PC-9 (cell line): ENCODE measurements around the gene GRID2IP. TPM values are rescaled to one million over a fixed set of nuclear protein-coding genes. Genes with fewer than 3 reads are reported as not detected.
"Not testable (repeated sequence)": the region's sequence is repeated elsewhere in the genome, so short reads cannot be mapped to it uniquely, and the experiment has no call there.

ENCODE experiments used
- BruUV-seq: library from RNA; stranded (reverse); fragments of 400-500 nt; replicated peaks from 2 replicates; lab custom pipeline; 2021; lab: Mats Ljungman, UMichigan
- CTCF ChIA-PET: fragments of 300-600 bp; sonication (Branson Sonifier 250); formaldehyde crosslinking; loops from one replicate; lab custom pipeline; 2022; ENCODE audit warnings: antibody characterized with exemption; lab: Charles Lee
- POLR2A ChIA-PET: fragments of 300-600 bp; sonication (Branson Sonifier 250); formaldehyde crosslinking; loops from one replicate; lab custom pipeline; 2022; ENCODE audit warnings: antibody characterized with exemption; ENCODE audit not compliant: unreplicated experiment; lab: Charles Lee
- DNase-seq, 2 experiments: peaks; one replicate each; pipeline versions ENCODE4 v3.0.0 to v3.0.0-alpha.2; 2015 to 2022; ENCODE audit warnings: mixed read lengths in 1 of 2
- H2AFZ ChIP-seq: fragments of 200-600 bp; sonication (generic); 2 replicates; pipeline ENCODE4 v1.8.1; 2017; ENCODE audit warnings: antibody characterized with exemption
- H3F3A ChIP-seq: fragments of 200-600 bp; sonication (generic); 2 replicates; pipeline ENCODE4 v1.8.1; 2017; ENCODE audit warnings: antibody characterized with exemption, mild to moderate bottlenecking, low read depth; ENCODE audit not compliant: insufficient read depth
- H3K27ac ChIP-seq: fragments of 200-600 bp; sonication (generic); 2 replicates; pipeline ENCODE4 v1.6.1; 2016; ENCODE audit warnings: mixed run types
- H3K27me3 ChIP-seq: fragments of 200-600 bp; sonication (generic); 2 replicates; pipeline ENCODE4 v1.6.1; 2016; ENCODE audit warnings: low read depth, mixed run types; ENCODE audit not compliant: insufficient read depth
- H3K36me3 ChIP-seq: fragments of 200-600 bp; sonication (generic); 2 replicates; pipeline ENCODE4 v1.6.1; 2016; ENCODE audit warnings: low read depth, mixed run types
- H3K4me1 ChIP-seq: fragments of 200-600 bp; sonication (generic); replicated peaks from 2 replicates; pipeline ENCODE4 v1.6.1; 2016; ENCODE audit warnings: mixed run types; ENCODE audit not compliant: insufficient read depth
- H3K4me2 ChIP-seq: fragments of 200-600 bp; sonication (generic); 2 replicates; pipeline ENCODE4 v1.6.1; 2017; ENCODE audit warnings: mixed run types
- H3K4me3 ChIP-seq: fragments of 200-600 bp; sonication (generic); 2 replicates; pipeline ENCODE4 v1.6.1; 2016; ENCODE audit warnings: mixed run types
- H3K79me2 ChIP-seq: fragments of 200-600 bp; sonication (generic); 2 replicates; pipeline ENCODE4 v1.6.1; 2017; ENCODE audit warnings: low read depth, mixed run types
- H3K9me2 ChIP-seq: fragments of 200-600 bp; sonication (generic); 2 replicates; pipeline ENCODE4 v1.8.1; 2017; ENCODE audit warnings: mild to moderate bottlenecking; ENCODE audit not compliant: insufficient read depth
- H3K9me3 ChIP-seq: fragments of 200-600 bp; sonication (generic); 2 replicates; pipeline ENCODE4 v1.8.1; 2016; ENCODE audit warnings: low read depth; ENCODE audit not compliant: insufficient read depth
- H4K20me1 ChIP-seq: fragments of 200-600 bp; sonication (generic); 2 replicates; pipeline ENCODE4 v1.8.1; 2017; ENCODE audit not compliant: insufficient read depth
- EZH2 ChIP-seq: fragments of 200-600 bp; sonication (generic); IDR thresholded peaks from 2 replicates; pipeline ENCODE4 v1.8.0; 2017; ENCODE audit warnings: antibody characterized with exemption, low read depth
- intact Hi-C: fragments of 100-400 bp; cut with micrococcal nuclease; formaldehyde crosslinking; loops from one replicate; pipeline ENCODE4 v1.10.0; 2022; ENCODE audit not compliant: unreplicated experiment
- total RNA-seq: library from RNA; stranded (reverse); gene quantifications from 2 replicates; pipeline ENCODE4 v1.2.3, GENCODE V29; 2021
- TF ChIP-seq, protein P1 (sequence below): fragments of 200-600 bp; sonication (generic); conservative IDR thresholded peaks from 2 replicates; pipeline ENCODE4 v1.6.1; 2017; ENCODE audit warnings: mixed run types, antibody characterized with exemption, mild to moderate bottlenecking, moderate library complexity

The GRID2IP gene
- total RNA-seq, 1 experiment from 2014 or later: 1.3 TPM

DNA sequence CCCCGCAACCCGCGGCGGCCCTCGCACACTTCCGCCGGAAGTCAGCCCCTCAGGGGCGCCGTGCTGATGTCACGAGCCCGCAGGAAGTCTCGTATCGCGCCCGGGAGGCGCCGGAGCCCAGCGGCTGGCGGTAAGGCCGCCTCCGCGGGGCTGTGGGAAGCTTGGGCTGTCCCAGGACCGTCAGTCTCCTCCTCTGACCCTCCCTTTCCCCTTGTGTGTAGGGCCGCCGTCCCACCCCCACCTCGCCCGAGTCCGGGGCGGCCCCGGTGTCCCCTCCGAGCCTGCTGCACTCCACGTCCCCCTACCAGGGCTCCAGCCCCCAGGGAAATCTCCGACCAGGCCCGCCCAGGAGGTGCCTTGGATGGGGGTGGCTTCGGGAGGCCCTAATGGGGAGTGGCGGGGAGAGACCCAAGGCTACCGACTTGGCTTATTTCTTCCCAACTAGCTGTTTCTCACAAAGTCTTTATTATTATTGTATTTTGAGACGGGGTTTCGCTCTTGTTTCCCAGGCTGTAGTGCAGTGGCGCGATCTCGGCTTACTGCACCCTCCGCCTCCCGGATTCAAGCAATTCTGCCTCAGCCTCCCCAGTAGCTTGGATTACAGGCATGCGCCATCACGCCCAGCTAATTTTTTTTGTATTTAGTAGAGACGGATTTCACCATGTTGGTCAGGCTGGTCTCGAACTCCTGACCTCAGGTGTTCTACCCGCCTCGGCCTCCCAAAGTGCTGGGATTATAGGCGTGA, 26.3 kb upstream of the GRID2IP start, which contains the start of gene ZDHHC4:
TSS of gene ZDHHC4 (plus strand) at position 86 of the 745 bp plus-strand sequence. CDS start 3,108 bp downstream, outside the sequence.
- Histone ChIP-seq H3K9me2 (no peaks in the 10 kb centered on the region), H3K27ac (peak within 1 kb of the TSS; percentile 72), H3K4me1 (peaks cover 17% of the 10 kb centered on the region), H2AFZ (peak within 1 kb of the TSS; percentile 91), H3K9me3 (no peaks in the 10 kb centered on the region), H3K4me2 (peak within 1 kb of the TSS; percentile 72), H4K20me1 (no peaks in the 10 kb centered on the region), H3K79me2 (no peaks in the 10 kb centered on the region), H3K36me3 (peaks cover 7% of the 10 kb centered on the region; the same call in 1 of the 2 replicates), H3K4me3 (peak within 1 kb of the TSS; percentile 82), H3K27me3 (no peaks in the 10 kb centered on the region), H3F3A (peaks cover 27% of the 10 kb centered on the region; the same call in 1 of the 2 replicates)
- TF ChIP-seq, protein P1, sequence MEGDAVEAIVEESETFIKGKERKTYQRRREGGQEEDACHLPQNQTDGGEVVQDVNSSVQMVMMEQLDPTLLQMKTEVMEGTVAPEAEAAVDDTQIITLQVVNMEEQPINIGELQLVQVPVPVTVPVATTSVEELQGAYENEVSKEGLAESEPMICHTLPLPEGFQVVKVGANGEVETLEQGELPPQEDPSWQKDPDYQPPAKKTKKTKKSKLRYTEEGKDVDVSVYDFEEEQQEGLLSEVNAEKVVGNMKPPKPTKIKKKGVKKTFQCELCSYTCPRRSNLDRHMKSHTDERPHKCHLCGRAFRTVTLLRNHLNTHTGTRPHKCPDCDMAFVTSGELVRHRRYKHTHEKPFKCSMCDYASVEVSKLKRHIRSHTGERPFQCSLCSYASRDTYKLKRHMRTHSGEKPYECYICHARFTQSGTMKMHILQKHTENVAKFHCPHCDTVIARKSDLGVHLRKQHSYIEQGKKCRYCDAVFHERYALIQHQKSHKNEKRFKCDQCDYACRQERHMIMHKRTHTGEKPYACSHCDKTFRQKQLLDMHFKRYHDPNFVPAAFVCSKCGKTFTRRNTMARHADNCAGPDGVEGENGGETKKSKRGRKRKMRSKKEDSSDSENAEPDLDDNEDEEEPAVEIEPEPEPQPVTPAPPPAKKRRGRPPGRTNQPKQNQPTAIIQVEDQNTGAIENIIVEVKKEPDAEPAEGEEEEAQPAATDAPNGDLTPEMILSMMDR: 0 out of 2 replicates have a peak, but pooled peaks have one; percentile 19
- no peak for TF ChIP-seq EZH2
- BruUV-seq: no TSS peak
- POLR2A ChIA-PET: interaction anchor here (0.6 kb wide), 1 partner anchor 860 kb away, joined by 3 read pairs; no protein-coding TSS in a partner anchor
- peak; percentile 81 to 92 for DNase-seq
- CTCF ChIA-PET: interaction anchor here (0.5 to 0.6 kb wide), 3 partner anchors 12 to 805 kb away, joined by 3 to 4 read pairs (median 3); partner anchors contain the start of gene INTS15
- intact Hi-C loops: loop anchor here (10.0 kb wide), 1 partner anchor 63 kb away; no protein-coding TSS in a partner anchor

DNA sequence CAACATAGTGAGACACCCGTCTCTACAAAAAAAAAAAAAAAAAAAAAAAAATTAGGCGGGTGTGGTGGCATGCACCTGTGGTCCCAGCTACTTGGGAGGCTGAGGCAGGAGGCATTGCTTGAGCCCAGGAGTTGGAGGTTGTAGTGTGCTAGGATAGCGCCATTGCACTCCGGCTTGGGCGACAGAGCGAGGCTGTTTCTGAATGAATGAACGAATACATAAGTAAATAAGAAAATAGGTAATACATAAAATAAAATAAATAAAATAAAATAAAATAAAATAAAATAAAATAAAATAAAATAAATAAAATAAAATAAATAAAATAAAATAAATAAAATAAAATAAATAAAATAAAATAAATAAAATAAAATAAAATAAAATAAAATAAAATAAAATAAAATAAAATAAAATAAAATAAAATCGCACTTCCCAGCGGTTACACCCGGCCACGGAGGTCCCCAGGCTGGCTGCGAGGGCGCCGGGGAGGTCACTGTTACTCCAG, 25.7 kb upstream of the GRID2IP start:
- H3K27ac ChIP-seq: peak overlapping the region; percentile 72
- H3K9me3 ChIP-seq, H3K36me3 ChIP-seq, H3K9me2 ChIP-seq, H4K20me1 ChIP-seq, H3K79me2 ChIP-seq, H3K27me3 ChIP-seq, BruUV-seq, DNase-seq, POLR2A ChIA-PET: not testable (repeated sequence)
- peaks cover 27% of the 10 kb centered on the region; the same call in 1 of the 2 replicates for H3F3A ChIP-seq
- H3K4me2 ChIP-seq: peak overlapping the region; percentile 72
- peaks cover 17% of the 10 kb centered on the region for H3K4me1 ChIP-seq
- H2AFZ ChIP-seq: peak overlapping the region; percentile 91
- H3K4me3 ChIP-seq: peak overlapping the region; percentile 82
- CTCF ChIA-PET: interaction anchor here (0.6 kb wide), 1 partner anchor 32 kb away, joined by 4 read pairs; no protein-coding TSS in a partner anchor
- intact Hi-C loops: loop anchor here (10.0 kb wide), 1 partner anchor 62 kb away; no protein-coding TSS in a partner anchor

DNA sequence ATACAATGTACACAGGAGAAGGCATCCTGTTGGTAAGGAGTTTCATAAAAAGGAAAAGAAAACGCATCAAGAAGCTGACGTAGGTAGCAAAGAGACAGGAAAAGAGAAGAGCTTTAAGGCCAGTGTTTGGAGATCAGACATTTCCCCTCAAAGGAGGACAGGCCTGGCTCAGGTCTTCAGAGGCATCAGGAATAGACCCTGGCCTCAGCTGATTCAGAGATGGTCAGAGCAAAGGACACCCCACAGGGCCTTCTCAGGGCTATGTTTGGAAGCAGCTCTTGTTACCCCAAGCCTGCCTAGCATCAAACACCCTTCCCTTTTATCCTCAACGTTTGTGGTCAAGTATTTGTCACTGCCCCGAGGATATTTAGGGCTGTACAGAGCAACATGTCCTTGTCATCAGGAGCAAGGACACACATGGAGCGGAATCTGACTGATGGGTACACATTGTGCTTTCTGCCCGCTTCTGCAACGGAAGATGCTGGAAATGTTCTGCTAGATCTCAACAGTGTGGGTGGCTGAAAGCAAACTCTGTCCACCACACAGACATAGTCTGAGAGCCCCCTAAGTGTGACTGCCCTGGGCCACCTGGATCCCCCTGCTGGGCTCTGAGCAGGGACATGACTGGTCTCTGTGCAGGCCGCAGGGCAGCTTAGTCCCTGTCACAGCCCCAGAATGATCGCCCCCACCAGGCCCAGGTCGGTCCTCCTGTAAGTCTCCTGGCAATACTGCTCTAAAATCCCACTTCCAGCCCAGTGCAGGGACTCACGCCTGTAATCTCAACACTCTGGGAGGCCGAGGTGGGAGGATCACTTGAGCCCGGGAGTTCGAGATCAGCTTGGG, 25.0 kb upstream of the GRID2IP start:
- H3K27ac ChIP-seq: no peak overlapping the region
- intact Hi-C loops: loop anchor here (10.0 kb wide), 1 partner anchor 61 kb away; no protein-coding TSS in a partner anchor
- no peak for TF ChIP-seq EZH2
- TF ChIP-seq, protein P1: no peak
- CTCF ChIA-PET: interaction anchor here (0.6 kb wide), 1 partner anchor 16 kb away, joined by 6 read pairs; no protein-coding TSS in a partner anchor
- no peaks in the 10 kb centered on the region for H4K20me1 ChIP-seq
- H3K36me3 ChIP-seq: no peaks in the 10 kb centered on the region
- peaks cover 17% of the 10 kb centered on the region for H3K4me1 ChIP-seq
- no peaks in the 10 kb centered on the region for H3K9me3 ChIP-seq
- no peaks in the 10 kb centered on the region for H3K9me2 ChIP-seq
- peak in 1 of 2 experiments; percentile 53 for DNase-seq
- H2AFZ ChIP-seq: peak overlapping the region; percentile 72
- no peaks in the 10 kb centered on the region for H3K79me2 ChIP-seq
- H3K4me2 ChIP-seq: peak overlapping the region; percentile 72
- no peaks in the 10 kb centered on the region for H3K27me3 ChIP-seq
- H3K4me3 ChIP-seq: peak overlapping the region; percentile 56; the same call in 1 of the 2 replicates
- POLR2A ChIA-PET: interaction anchor here (0.6 kb wide), 1 partner anchor 17 kb away, joined by 4 read pairs; no protein-coding TSS in a partner anchor
- peaks cover 27% of the 10 kb centered on the region; the same call in 1 of the 2 replicates for H3F3A ChIP-seq
- BruUV-seq: TSS peak; percentile 78
